HG03060 (cell line): ENCODE data around the gene ARF5.

Source experiments
- ATAC-seq: cut with Tn5 transposase; IDR thresholded peaks from one replicate; pipeline ENCODE4 v1.9.1; 2021; ENCODE audit warnings: low read depth, moderate number of reproducible peaks; ENCODE audit not compliant: unreplicated experiment

ARF5 gene

DNA sequence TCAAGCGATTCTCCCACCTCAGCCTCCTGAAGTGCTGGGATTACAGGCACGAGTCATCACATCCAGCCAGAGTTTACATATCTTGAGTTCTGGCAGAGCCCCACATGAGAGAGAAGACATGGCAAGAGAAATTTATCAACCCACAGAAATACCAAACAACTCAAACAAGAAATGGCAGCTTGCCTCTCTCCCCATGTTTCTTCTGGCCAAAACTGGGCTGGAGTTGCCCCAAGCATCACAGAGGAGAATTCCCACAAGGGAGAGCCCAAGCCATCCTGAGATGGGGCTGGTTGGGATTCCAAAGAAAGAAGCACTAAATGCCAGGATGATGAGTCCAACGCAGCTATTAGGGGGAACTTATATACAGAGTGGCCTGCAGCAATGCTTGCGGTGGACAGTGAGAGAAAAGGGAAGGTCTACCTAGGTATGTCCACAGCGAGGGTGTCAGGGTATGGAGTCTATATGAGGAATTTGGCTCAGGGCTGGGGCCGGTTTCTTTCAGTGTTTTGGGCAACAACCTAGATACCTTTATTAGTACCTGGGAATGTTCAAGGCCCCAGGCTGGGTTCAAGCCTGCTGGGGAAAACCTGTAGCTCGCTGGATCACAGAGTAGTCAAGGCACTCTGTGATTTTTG is 44.2 kb downstream of the ARF5 start:
- no peak for ATAC-seq

DNA sequence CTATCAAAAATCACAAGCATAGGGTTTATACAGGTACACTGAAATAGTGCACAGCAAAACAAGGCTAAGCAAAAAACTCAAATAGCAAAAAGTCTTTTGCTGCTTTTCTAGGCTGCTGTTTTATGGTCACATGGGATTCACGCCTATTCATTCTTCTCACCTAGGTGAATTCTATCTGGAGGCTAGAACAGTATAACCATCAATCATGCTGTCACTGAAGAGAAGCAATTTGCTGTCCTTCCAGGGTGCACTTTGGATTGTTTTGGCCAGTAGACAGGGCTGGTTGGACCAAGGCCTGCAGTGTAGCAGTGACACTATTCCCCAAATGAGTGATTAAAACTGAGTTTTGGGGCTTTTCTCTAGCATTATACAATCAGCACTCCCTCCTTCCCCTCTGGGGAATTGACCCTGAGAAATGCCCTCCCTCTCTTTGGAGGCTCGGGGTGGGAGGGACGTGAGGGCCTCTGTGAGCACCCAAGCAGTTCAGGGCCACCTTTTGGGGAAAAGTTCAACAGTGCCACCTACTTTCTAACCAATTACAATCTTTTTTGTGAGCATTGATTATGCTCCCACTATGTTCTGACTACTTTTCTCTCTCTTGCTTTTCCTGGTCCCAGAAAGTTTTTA is 47.6 kb downstream of the ARF5 start:
- no peak for ATAC-seq

DNA sequence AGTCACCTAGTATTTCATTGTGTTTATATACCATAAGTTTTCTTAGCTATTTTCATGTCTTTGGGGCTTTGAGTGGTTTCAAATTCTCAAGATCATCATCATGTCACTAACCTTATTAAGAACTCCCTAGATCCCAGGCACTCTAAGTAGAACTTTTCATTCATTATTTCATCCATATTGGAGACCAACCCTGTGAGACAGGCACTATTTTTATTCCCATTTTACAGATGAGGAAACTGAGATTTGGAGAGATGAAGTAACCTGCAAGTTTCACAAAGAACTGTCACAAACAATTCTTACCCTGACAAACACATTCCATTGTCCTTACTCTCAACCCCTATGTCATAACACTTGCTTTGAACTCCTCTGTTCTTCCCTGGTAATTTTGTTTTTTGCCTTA is 50.0 kb downstream of the ARF5 start:
- no peak for ATAC-seq
